Mesendoderm (in vitro differentiated cells): ENCODE results near the gene CNNM2.

Experiments used
- DNase-seq: peaks from one replicate; pipeline ENCODE4 v3.0.0; 2013
- H2AK5ac ChIP-seq: 2 replicates; pipeline ENCODE4 v1.6.1; 2013; ENCODE audit warnings: low read length, inconsistent platforms
- H2BK120ac ChIP-seq: 2 replicates; pipeline ENCODE4 v1.6.1; 2013; ENCODE audit warnings: low read depth, mild to moderate bottlenecking, low read length, moderate library complexity, mixed read lengths
- H2BK15ac ChIP-seq: replicated peaks from 2 replicates; pipeline ENCODE4 v1.6.1; 2013; ENCODE audit warnings: low read depth, mild to moderate bottlenecking, moderate library complexity
- H2BK5ac ChIP-seq: 2 replicates; pipeline ENCODE4 v1.6.1; 2013; ENCODE audit warnings: low read length, inconsistent platforms
- H3K18ac ChIP-seq: 2 replicates; pipeline ENCODE4 v1.6.1; 2013; ENCODE audit warnings: mild to moderate bottlenecking, low read length, mixed read lengths
- H3K23ac ChIP-seq: one replicate; pipeline ENCODE4 v1.6.1; 2013; ENCODE audit warnings: low read length
- H3K27ac ChIP-seq: 2 replicates; pipeline ENCODE4 v1.5.1; 2013; ENCODE audit warnings: low read depth, mild to moderate bottlenecking, inconsistent platforms, low read length, moderate library complexity
- H3K27me3 ChIP-seq: 2 replicates; pipeline ENCODE4 v1.6.1; 2013; ENCODE audit warnings: low read length, control low read depth, mild to moderate bottlenecking, inconsistent platforms; ENCODE audit not compliant: insufficient read depth, poor library complexity
- H3K36me3 ChIP-seq: 2 replicates; pipeline ENCODE4 v1.6.1; 2013; ENCODE audit warnings: low read length, inconsistent platforms; ENCODE audit not compliant: control insufficient read depth, insufficient read depth
- H3K4ac ChIP-seq: one replicate; pipeline ENCODE4 v1.6.1; 2013; ENCODE audit warnings: low read depth, mild to moderate bottlenecking, low read length, moderate library complexity
- H3K4me1 ChIP-seq: 2 replicates; pipeline ENCODE4 v1.6.1; 2013; ENCODE audit warnings: low read depth, low read length, inconsistent platforms; ENCODE audit not compliant: control insufficient read depth
- H3K4me2 ChIP-seq: 2 replicates; pipeline ENCODE4 v1.6.1; 2013; ENCODE audit warnings: low read length
- H3K4me3 ChIP-seq: 2 replicates; pipeline ENCODE4 v1.5.1; 2013; ENCODE audit warnings: mild to moderate bottlenecking, low read length
- H3K56ac ChIP-seq: one replicate; pipeline ENCODE4 v1.6.1; 2013; ENCODE audit warnings: low read length
- H3K79me1 ChIP-seq: 2 replicates; pipeline ENCODE4 v1.6.1; 2013; ENCODE audit warnings: low read length, inconsistent platforms
- H3K79me2 ChIP-seq: 2 replicates; pipeline ENCODE4 v1.6.1; 2013; ENCODE audit warnings: mild to moderate bottlenecking, low read length; ENCODE audit not compliant: control insufficient read depth, insufficient read depth
- H3K9ac ChIP-seq: 2 replicates; pipeline ENCODE4 v1.6.1; 2013; ENCODE audit warnings: low read length, inconsistent platforms
- H4K5ac ChIP-seq: one replicate; pipeline ENCODE4 v1.6.1; 2013; ENCODE audit warnings: low read length
- H4K8ac ChIP-seq: one replicate; pipeline ENCODE4 v1.6.1; 2013; ENCODE audit warnings: low read depth, mild to moderate bottlenecking, control low read depth, low read length, moderate library complexity
- WGBS: extraction: QIAGEN DNeasy Blood & Tissue Kit; methylation state at CpG from one replicate; pipeline ENCODE4 v1.1.7; 2013; ENCODE audit warnings: low lambda C conversion rate, missing lambda C conversion rate; ENCODE audit not compliant: insufficient coverage; ENCODE audit errors: extremely low coverage; 5-methylcytosine and 5-hydroxymethylcytosine counted together

Gene CNNM2

DNA sequence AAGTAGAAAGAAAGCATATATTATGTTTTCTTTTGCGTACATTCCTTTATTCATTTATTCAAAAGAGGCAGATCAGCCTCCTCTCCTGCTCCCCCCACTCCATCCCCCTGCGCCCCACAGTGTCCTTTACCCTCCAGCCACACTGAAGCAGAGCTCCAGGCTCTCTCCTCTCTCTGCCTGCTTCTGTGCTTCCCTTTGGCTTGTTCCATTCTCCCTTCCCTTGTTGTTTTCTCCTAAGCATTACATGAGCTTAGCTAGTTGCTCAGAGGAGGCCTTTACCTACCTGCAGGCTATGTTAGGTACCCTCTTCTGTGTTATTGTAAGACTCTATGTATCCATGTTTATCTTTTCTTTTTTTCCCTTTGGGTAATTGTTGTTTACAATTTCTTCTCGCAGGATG is 27.4 kb downstream of the CNNM2 start:
- no peaks in the 10 kb centered on the region for H3K36me3 ChIP-seq
- no peak overlapping the region for H3K56ac ChIP-seq
- no peak overlapping the region for H3K27ac ChIP-seq
- no peak overlapping the region for H2BK15ac ChIP-seq
- peaks cover 2% of the 10 kb centered on the region for H3K27me3 ChIP-seq
- H3K18ac ChIP-seq = no peak overlapping the region
- no peak overlapping the region for H3K4me2 ChIP-seq
- no peak overlapping the region for H4K5ac ChIP-seq
- no peak overlapping the region for H2AK5ac ChIP-seq
- H3K23ac ChIP-seq = no peak overlapping the region
- no peak for DNase-seq
- H3K9ac ChIP-seq = no peak overlapping the region
- H3K4me3 ChIP-seq = no peak overlapping the region
- WGBS = no CpG with 5 or more reads among the region's 3 CpGs
- H3K79me1 ChIP-seq = no peaks in the 10 kb centered on the region
- H2BK5ac ChIP-seq = no peak overlapping the region
- H3K4me1 ChIP-seq = no peaks in the 10 kb centered on the region
- H3K79me2 ChIP-seq = no peaks in the 10 kb centered on the region
- H3K4ac ChIP-seq = no peak overlapping the region
- H2BK120ac ChIP-seq = no peak overlapping the region
- H4K8ac ChIP-seq = no peak overlapping the region

DNA sequence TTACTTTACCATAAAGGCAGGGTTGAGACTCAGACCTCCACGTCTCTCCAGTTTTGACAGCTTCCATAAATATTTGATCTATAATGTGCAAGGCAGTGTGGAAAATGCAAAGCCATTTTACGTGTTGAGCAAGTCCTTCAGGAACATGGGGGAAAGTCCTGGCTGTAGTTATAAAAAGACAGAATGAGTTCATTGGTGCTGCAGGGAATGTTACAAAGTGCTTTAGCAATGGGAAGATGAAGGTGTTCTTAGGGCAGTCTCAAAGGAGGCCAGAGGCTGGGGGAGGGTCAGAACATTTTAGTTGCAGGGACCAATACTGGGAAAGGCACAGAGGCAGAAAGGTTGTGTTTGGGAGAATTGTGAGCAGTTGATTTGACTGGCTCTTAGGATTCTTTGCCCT is 27.9 kb downstream of the CNNM2 start:
- no peaks in the 10 kb centered on the region for H3K36me3 ChIP-seq
- no peak overlapping the region for H3K18ac ChIP-seq
- no peak overlapping the region for H4K8ac ChIP-seq
- H3K27ac ChIP-seq = no peak overlapping the region
- H3K4me3 ChIP-seq = no peak overlapping the region
- H2BK15ac ChIP-seq = no peak overlapping the region
- no peak overlapping the region for H2BK120ac ChIP-seq
- peaks cover 2% of the 10 kb centered on the region for H3K27me3 ChIP-seq
- no peaks in the 10 kb centered on the region for H3K79me1 ChIP-seq
- H3K4me1 ChIP-seq = no peaks in the 10 kb centered on the region
- no peak overlapping the region for H3K56ac ChIP-seq
- no CpG with 5 or more reads among the region's 2 CpGs for WGBS
- H2AK5ac ChIP-seq = no peak overlapping the region
- no peak overlapping the region for H3K4me2 ChIP-seq
- H3K79me2 ChIP-seq = no peaks in the 10 kb centered on the region
- no peak overlapping the region for H3K23ac ChIP-seq
- H3K9ac ChIP-seq = no peak overlapping the region
- H2BK5ac ChIP-seq = no peak overlapping the region
- no peak overlapping the region for H4K5ac ChIP-seq
- H3K4ac ChIP-seq = no peak overlapping the region
- no peak for DNase-seq

DNA sequence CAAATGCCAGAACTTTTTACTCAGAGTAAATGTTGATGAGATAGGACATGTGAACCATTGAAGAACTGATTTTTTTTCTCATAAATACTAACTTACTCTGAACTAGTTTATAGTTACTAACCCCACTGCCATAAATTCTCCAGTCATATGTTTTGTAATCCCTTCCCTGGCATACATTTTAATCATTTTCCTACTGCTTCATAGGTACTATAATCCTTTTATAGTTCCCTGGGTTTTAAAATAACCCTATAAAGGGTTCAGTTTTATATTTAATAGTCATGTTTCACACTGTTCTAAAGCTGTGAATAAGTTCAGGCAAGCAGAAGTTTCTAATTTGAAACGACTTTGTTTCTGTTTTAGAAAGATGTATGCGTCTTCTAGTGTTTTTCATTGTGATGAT is 28.9 kb downstream of the CNNM2 start:
- no peaks in the 10 kb centered on the region for H3K79me2 ChIP-seq
- H3K18ac ChIP-seq = no peak overlapping the region
- no peak overlapping the region for H3K9ac ChIP-seq
- H2BK120ac ChIP-seq = no peak overlapping the region
- no CpG with 5 or more reads among the region's 2 CpGs for whole genome bisulfite sequencing
- H2BK5ac ChIP-seq = no peak overlapping the region
- no peak overlapping the region for H3K4ac ChIP-seq
- H3K36me3 ChIP-seq = no peaks in the 10 kb centered on the region
- H3K23ac ChIP-seq = no peak overlapping the region
- no peak overlapping the region for H2AK5ac ChIP-seq
- no peak overlapping the region for H3K4me2 ChIP-seq
- no peak overlapping the region for H3K27ac ChIP-seq
- no peak overlapping the region for H2BK15ac ChIP-seq
- DNase-seq = no peak
- no peaks in the 10 kb centered on the region for H3K4me1 ChIP-seq
- peaks cover 2% of the 10 kb centered on the region for H3K27me3 ChIP-seq
- no peak overlapping the region for H3K4me3 ChIP-seq
- no peaks in the 10 kb centered on the region for H3K79me1 ChIP-seq
- H4K8ac ChIP-seq = no peak overlapping the region
- H4K5ac ChIP-seq = no peak overlapping the region
- H3K56ac ChIP-seq = no peak overlapping the region

DNA sequence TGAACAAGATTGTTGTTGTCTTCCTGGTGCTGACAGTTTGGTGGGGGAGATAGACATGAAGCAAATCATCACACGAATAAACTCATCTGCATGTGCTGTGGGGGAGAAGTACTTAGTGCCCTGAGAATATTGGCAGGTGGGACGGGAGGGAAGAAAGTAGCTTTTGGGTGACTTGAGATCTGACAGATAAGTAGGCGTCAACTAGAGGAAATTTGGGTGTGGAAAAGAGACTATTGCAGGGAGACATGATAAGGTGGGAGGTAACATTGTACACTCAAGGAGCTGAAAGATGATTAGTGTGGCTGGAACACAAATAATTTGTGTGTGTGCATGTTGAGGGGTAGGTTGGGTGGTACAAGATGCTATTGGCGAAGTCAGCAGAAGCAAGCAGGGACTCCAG is 30.1 kb downstream of the CNNM2 start:
- Histone ChIP-seq H3K18ac (no peak overlapping the region), H3K27ac (no peak overlapping the region), H2BK5ac (no peak overlapping the region), H2BK15ac (no peak overlapping the region), H2BK120ac (no peak overlapping the region), H3K4me1 (no peaks in the 10 kb centered on the region), H2AK5ac (no peak overlapping the region), H3K4me3 (no peak overlapping the region), H3K79me1 (no peaks in the 10 kb centered on the region), H3K4ac (no peak overlapping the region), H3K56ac (no peak overlapping the region), H3K36me3 (no peaks in the 10 kb centered on the region), H3K9ac (no peak overlapping the region), H3K79me2 (no peaks in the 10 kb centered on the region), H4K8ac (no peak overlapping the region), H3K4me2 (no peak overlapping the region), H4K5ac (no peak overlapping the region), H3K27me3 (peaks cover 2% of the 10 kb centered on the region), H3K23ac (no peak overlapping the region)
- WGBS = no CpG with 5 or more reads among the region's 4 CpGs
- DNase-seq = no peak

DNA sequence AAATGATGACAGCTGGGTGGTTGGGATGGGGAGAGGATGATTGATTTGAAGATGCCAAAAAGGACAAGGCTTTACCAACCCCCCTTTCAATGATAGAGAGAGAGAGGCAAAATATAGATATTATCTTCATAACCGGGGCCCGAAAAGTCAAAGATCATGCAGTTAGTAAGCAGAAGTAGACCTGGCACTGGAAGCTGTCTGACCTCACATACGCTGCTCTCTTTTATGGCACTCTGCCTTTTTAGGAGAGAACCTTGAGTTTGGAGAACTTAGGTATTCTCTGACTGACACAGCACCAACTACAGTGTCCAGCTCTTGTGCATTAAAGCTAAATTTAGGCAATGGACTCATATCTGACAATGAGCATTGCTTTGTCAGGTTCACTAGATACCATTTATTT is 30.7 kb downstream of the CNNM2 start:
- H3K23ac ChIP-seq = no peak overlapping the region
- no CpG with 5 or more reads among the region's 3 CpGs for WGBS
- no peak overlapping the region for H2BK120ac ChIP-seq
- no peaks in the 10 kb centered on the region for H3K4me1 ChIP-seq
- H3K36me3 ChIP-seq = no peaks in the 10 kb centered on the region
- H2AK5ac ChIP-seq = no peak overlapping the region
- peaks cover 2% of the 10 kb centered on the region for H3K27me3 ChIP-seq
- no peak overlapping the region for H4K5ac ChIP-seq
- H3K27ac ChIP-seq = no peak overlapping the region
- H2BK15ac ChIP-seq = no peak overlapping the region
- no peak overlapping the region for H4K8ac ChIP-seq
- DNase-seq = no peak
- no peaks in the 10 kb centered on the region for H3K79me2 ChIP-seq
- H2BK5ac ChIP-seq = no peak overlapping the region
- H3K4me3 ChIP-seq = no peak overlapping the region
- no peak overlapping the region for H3K56ac ChIP-seq
- no peaks in the 10 kb centered on the region for H3K79me1 ChIP-seq
- H3K4me2 ChIP-seq = no peak overlapping the region
- H3K4ac ChIP-seq = no peak overlapping the region
- no peak overlapping the region for H3K18ac ChIP-seq
- H3K9ac ChIP-seq = no peak overlapping the region

DNA sequence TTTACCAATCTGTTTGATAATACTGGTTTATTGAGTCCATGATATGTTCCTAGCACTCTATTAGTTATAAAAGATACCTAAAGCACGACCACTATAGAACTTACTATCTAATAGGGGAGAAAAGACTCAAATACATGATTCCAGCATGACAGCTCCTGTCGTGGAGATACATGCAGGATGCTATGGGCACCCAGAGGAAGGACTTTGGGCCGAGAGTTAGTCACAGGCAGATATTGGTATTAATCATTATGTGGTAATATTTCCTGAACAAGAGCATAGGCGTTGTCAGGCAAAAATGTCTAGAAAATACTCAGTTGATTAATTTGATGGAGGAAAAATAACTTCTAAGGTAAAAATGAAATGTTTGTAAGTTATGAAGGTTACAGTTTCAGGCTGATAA is 31.8 kb downstream of the CNNM2 start:
- Histone ChIP-seq H2BK5ac (no peak overlapping the region), H3K4ac (no peak overlapping the region), H4K5ac (no peak overlapping the region), H3K4me3 (no peak overlapping the region), H3K4me1 (no peaks in the 10 kb centered on the region), H2BK15ac (no peak overlapping the region), H3K18ac (no peak overlapping the region), H2AK5ac (no peak overlapping the region), H3K27me3 (peaks cover 2% of the 10 kb centered on the region), H3K4me2 (no peak overlapping the region), H3K27ac (no peak overlapping the region), H4K8ac (no peak overlapping the region), H3K79me1 (no peaks in the 10 kb centered on the region), H2BK120ac (no peak overlapping the region), H3K36me3 (no peaks in the 10 kb centered on the region), H3K79me2 (no peaks in the 10 kb centered on the region), H3K56ac (no peak overlapping the region), H3K23ac (no peak overlapping the region), H3K9ac (no peak overlapping the region)
- DNase-seq = no peak
- no CpG with 5 or more reads among the region's 4 CpGs for WGBS
